T-helper 1 cell treated with Interleukin-12 subunit alpha and Interleukin-12 subunit beta and Interleukin-4 antibody, amounts not matched to agents 30 μg/mL and 1 μg/mL, for 36 hours (primary cell): Measurements from ENCODE around the gene BOLL.

Source experiments
- H3K27ac Mint-ChIP-seq: one replicate; pipeline ENCODE4 v1.8.0; 2021; ENCODE audit warnings: mild to moderate bottlenecking, mixed read lengths
- H3K27me3 Mint-ChIP-seq: one replicate; pipeline ENCODE4 v1.8.0; 2021; ENCODE audit warnings: low read depth, mixed read lengths
- H3K36me3 Mint-ChIP-seq: one replicate; pipeline ENCODE4 v1.8.0; 2021; ENCODE audit warnings: low read depth, mixed read lengths
- H3K4me1 Mint-ChIP-seq: one replicate; pipeline ENCODE4 v1.8.0; 2021; ENCODE audit warnings: low read depth, mixed read lengths
- H3K4me3 Mint-ChIP-seq: one replicate; pipeline ENCODE4 v1.8.0; 2021; ENCODE audit warnings: mild to moderate bottlenecking, moderate library complexity, mixed read lengths
- H3K9me3 Mint-ChIP-seq: one replicate; pipeline ENCODE4 v1.8.0; 2021; ENCODE audit warnings: mixed read lengths

BOLL gene

DNA sequence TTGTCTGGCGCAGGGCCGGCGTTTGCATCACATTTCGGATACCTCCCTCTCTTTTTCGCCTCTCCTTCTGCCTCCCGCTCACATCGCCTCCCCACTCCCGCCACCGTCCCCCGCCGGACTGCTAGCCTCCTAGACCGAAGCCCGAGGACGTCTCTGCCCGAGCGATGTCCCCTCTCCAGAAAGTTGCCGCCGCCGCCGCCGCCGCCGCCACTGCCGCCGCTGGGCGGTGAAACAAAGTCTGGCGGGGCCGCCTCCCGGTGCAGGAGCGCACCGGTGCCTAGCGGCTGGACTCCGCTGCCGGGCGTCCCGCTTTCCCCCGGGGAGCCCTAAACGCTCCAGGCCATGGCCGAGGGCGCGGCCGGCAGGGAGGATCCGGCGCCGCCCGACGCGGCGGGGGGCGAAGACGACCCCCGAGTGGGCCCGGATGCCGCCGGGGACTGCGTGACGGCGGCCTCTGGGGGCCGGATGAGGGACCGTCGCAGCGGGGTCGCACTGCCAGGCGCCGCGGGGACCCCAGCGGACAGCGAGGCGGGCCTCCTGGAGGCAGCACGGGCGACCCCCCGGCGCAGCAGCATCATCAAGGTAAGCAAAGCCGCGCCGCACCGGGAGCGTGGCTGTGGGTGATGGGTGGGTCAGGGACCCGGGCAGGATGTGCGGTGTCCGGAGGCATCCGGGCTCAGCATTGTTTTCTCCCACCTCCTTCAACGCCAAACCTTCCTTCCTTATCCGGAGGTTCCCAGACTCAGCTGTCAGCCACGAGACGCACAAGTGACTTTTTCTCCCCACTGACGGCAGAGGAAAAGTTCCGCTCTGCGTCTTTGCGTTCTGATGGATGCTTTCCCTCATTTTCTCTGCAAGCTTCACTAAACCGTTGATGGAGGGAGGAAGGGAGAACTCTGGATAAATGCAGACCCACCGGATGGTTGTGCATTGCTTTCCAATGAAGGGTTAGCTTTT, 19.9 kb upstream of the BOLL start:
- peaks cover 35% of the 10 kb centered on the region for H3K27me3 Mint-ChIP-seq
- H3K4me1 Mint-ChIP-seq: peaks cover 32% of the 10 kb centered on the region
- no peaks in the 10 kb centered on the region for H3K36me3 Mint-ChIP-seq
- H3K4me3 Mint-ChIP-seq: peak overlapping the region; percentile 92
- H3K9me3 Mint-ChIP-seq: no peaks in the 10 kb centered on the region
- H3K27ac Mint-ChIP-seq: peak overlapping the region; percentile 64

DNA sequence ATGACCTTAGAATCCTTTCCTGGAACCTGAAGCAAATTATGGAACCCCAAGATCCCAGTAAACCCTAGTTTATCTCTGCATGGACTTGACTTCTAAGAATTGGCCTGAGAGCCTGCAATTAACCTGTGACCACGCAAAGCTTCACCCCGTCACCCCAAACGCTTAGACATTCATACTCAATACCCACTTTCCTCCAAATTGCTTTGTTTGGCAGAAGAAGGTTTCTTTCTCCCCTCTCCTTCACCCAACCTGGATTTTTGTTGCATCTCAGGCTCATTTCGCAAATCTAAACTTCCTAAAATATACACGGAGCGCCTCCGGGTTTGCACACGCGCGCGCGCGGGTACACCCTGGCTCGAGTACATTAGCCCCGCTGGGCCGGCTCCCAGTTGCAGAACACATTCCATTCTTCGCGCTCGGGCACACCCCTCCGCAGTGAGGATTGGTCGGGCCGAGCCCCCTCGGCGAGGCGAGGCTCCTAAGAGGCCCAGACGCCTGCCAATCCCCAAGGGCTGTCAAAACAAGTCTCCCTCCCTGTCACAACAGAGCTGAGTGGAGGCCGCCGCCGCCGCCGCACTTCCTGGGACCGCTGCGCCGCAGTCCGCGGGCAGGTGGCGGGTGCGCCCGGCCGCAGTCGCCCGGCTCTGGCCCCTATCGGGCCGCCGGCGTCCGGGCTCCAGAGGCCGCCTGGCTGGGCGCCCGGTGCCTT, 19.1 kb upstream of the BOLL start, which contains the start of gene PLCL1:
Gene PLCL1 (plus strand): TSS at position 545 of the 709 bp plus-strand sequence.
- peak within 1 kb of the TSS; percentile 92 for H3K4me3 Mint-ChIP-seq
- peak within 1 kb of the TSS; percentile 64 for H3K27ac Mint-ChIP-seq
- no peaks in the 10 kb centered on the region for H3K36me3 Mint-ChIP-seq
- H3K4me1 Mint-ChIP-seq: peaks cover 29% of the 10 kb centered on the region
- H3K27me3 Mint-ChIP-seq: peaks cover 39% of the 10 kb centered on the region
- H3K9me3 Mint-ChIP-seq: no peaks in the 10 kb centered on the region

- Mint-ChIP-seq H3K4me3 (peak overlapping the region; percentile 60), H3K9me3 (no peaks in the 10 kb centered on the region), H3K36me3 (no peaks in the 10 kb centered on the region), H3K27me3 (peaks cover 39% of the 10 kb centered on the region), H3K27ac (no peak overlapping the region), H3K4me1 (peaks cover 25% of the 10 kb centered on the region)
Measured at GRCh38 chr2:197803033-197803444, 17.9 kb upstream of the BOLL start.

DNA sequence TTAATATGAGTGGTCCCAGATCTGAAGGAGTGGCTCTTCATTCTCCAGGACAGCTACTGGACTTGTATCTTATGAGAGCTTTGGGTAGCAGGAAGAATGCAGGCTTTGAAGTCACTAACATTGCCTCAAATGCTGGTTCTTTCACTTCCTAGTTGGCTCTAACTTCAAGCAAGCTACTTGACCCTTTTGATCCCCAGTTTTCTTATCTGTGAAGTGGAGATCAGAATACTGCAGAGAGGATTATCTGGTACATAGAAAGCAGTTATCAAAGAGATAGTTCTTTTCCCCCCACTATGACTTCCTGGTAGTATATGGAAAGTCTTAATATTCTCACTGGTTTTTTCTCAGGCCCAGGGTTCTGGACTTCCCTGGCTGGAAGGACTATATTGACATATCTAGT, 15.9 kb upstream of the BOLL start:
- Mint-ChIP-seq H3K36me3 (no peaks in the 10 kb centered on the region), H3K4me1 (peaks cover 19% of the 10 kb centered on the region), H3K4me3 (no peak overlapping the region), H3K9me3 (no peaks in the 10 kb centered on the region), H3K27ac (no peak overlapping the region), H3K27me3 (peaks cover 33% of the 10 kb centered on the region)

GRCh38 chr2:197800091-197800490, 15.0 kb upstream of the BOLL start:
- Mint-ChIP-seq H3K4me1 (peaks cover 11% of the 10 kb centered on the region), H3K27me3 (peaks cover 25% of the 10 kb centered on the region), H3K4me3 (no peak overlapping the region), H3K9me3 (no peaks in the 10 kb centered on the region), H3K27ac (no peak overlapping the region), H3K36me3 (no peaks in the 10 kb centered on the region)

DNA sequence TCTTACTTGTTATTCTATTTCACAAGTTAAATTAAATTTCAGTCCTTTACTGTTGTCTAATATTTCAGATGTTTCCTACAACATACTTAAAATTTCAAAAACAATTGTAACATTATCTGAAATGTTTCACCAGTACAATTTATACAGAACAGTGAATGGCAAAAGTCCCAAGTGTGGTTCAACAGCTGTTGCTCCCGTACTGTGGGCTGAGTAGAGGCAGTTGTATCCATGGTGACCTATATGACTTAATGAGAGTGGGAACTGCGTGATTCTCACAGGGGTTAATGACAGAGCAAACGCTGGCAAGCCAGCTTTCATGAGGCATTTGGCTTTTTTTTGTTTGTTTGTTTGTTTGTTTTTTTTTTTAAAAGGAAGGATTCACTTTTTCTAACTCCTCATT, 13.9 kb upstream of the BOLL start:
- Mint-ChIP-seq H3K27me3 (peaks cover 22% of the 10 kb centered on the region), H3K4me3 (no peak overlapping the region), H3K4me1 (peaks cover 8% of the 10 kb centered on the region), H3K36me3 (no peaks in the 10 kb centered on the region), H3K27ac (no peak overlapping the region), H3K9me3 (no peaks in the 10 kb centered on the region)

- Mint-ChIP-seq H3K9me3 (no peaks in the 10 kb centered on the region), H3K4me1 (peaks cover 4% of the 10 kb centered on the region), H3K36me3 (no peaks in the 10 kb centered on the region), H3K27ac (no peak overlapping the region), H3K4me3 (no peak overlapping the region), H3K27me3 (peaks cover 25% of the 10 kb centered on the region)
Measured at GRCh38 chr2:197798187-197798586, 13.1 kb upstream of the BOLL start.

- Mint-ChIP-seq H3K36me3 (no peaks in the 10 kb centered on the region), H3K27me3 (peaks cover 20% of the 10 kb centered on the region)
Measured at GRCh38 chr2:197795277-197795676, 10.2 kb upstream of the BOLL start.

GRCh38 chr2:197793456-197793855, 8.3 kb upstream of the BOLL start:
- H3K4me3 Mint-ChIP-seq: no peak overlapping the region
- no peaks in the 10 kb centered on the region for H3K9me3 Mint-ChIP-seq
- H3K27me3 Mint-ChIP-seq: peaks cover 25% of the 10 kb centered on the region
- no peaks in the 10 kb centered on the region for H3K36me3 Mint-ChIP-seq
- H3K4me1 Mint-ChIP-seq: no peaks in the 10 kb centered on the region
- H3K27ac Mint-ChIP-seq: no peak overlapping the region

More at GRCh38 chr2:197795277-197795676, 10.2 kb upstream of the BOLL start:
- H3K27ac Mint-ChIP-seq: no peak overlapping the region
- no peaks in the 10 kb centered on the region for H3K4me1 Mint-ChIP-seq
- no peaks in the 10 kb centered on the region for H3K9me3 Mint-ChIP-seq
- no peak overlapping the region for H3K4me3 Mint-ChIP-seq

- Mint-ChIP-seq H3K9me3 (no peaks in the 10 kb centered on the region), H3K4me1 (peaks cover 4% of the 10 kb centered on the region), H3K4me3 (peak overlapping the region; percentile 79), H3K27me3 (peaks cover 31% of the 10 kb centered on the region), H3K27ac (no peak overlapping the region), H3K36me3 (no peaks in the 10 kb centered on the region)
Measured at GRCh38 chr2:197786010-197786877, 1.1 kb upstream of the BOLL start.

- Mint-ChIP-seq H3K4me1 (peaks cover 4% of the 10 kb centered on the region), H3K4me3 (no peak overlapping the region), H3K36me3 (no peaks in the 10 kb centered on the region), H3K27ac (no peak overlapping the region), H3K27me3 (peaks cover 14% of the 10 kb centered on the region), H3K9me3 (no peaks in the 10 kb centered on the region)
Measured at GRCh38 chr2:197782126-197782525, 3.0 kb downstream of the BOLL start.

DNA sequence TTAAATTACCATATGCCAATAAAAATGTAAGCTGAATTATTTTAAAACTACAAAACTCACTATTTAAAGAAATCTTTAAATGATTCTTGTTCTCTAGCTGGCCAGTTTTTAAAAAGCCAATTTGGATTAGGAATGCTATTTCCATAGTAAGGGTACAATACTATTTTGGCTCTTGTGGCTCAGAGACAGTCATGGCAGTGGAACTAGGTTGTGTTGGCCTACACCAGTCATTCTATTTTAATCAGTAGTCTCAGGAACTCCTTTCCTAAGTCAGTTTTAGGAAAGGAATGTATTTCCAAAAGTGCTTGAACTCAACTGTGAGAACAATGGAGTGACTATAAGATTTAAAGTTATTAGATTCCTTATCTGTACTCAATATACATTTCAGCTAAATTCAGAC, 5.9 kb downstream of the BOLL start:
- Mint-ChIP-seq H3K27ac (no peak overlapping the region), H3K9me3 (no peaks in the 10 kb centered on the region), H3K27me3 (peaks cover 19% of the 10 kb centered on the region), H3K4me1 (peaks cover 3% of the 10 kb centered on the region), H3K36me3 (no peaks in the 10 kb centered on the region), H3K4me3 (no peak overlapping the region)

DNA sequence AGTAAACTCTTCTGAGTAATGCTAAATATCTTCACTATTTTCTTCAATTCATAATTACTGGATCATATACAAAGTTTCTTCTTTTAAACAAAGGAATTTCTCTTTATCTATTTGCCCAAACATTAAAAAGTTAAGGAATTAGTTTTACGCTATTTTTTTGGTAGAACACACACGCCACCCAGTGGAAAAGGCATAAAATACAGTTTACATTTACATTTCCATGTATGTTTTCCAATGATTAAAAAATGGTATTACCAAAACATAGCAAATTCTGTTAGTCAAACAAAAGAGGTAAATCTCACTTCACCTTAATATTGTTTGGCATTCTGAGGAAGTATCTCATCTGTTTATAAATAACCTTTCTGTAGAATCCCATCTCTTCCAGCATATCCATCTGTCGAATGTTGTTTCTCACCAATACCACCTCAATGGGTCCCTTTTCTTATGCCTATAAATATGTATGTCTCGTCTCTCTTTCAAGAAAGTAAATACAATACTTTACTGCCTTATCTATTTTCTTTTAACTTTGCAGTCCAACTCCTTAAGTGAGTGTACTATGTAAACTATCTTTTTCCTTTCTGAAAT, 7.2 kb downstream of the BOLL start:
- H3K36me3 Mint-ChIP-seq: no peaks in the 10 kb centered on the region
- H3K4me3 Mint-ChIP-seq: no peak overlapping the region
- H3K4me1 Mint-ChIP-seq: peaks cover 3% of the 10 kb centered on the region
- H3K27me3 Mint-ChIP-seq: peaks cover 23% of the 10 kb centered on the region
- no peaks in the 10 kb centered on the region for H3K9me3 Mint-ChIP-seq
- no peak overlapping the region for H3K27ac Mint-ChIP-seq

GRCh38 chr2:197760293-197760657, 24.8 kb downstream of the BOLL start:
- no peaks in the 10 kb centered on the region for H3K36me3 Mint-ChIP-seq
- H3K4me3 Mint-ChIP-seq: no peak overlapping the region
- H3K9me3 Mint-ChIP-seq: peaks cover 13% of the 10 kb centered on the region
- H3K4me1 Mint-ChIP-seq: no peaks in the 10 kb centered on the region
- H3K27ac Mint-ChIP-seq: no peak overlapping the region
- H3K27me3 Mint-ChIP-seq: peaks cover 36% of the 10 kb centered on the region
